BLaER1 treated with 17β-estradiol and CSF1 and Interleukin-3, amounts not matched to agents 10 nM and 100 nM (cell line): ENCODE measurements around the gene QTRT2.

Source experiments
- H3K27ac ChIP-seq, 11 experiments: shearing (Covaris generic); formaldehyde crosslinking; 2 replicates each; pipeline ENCODE4 v1.8.1; 2022
- H3K27me3 ChIP-seq, 11 experiments: shearing (Covaris generic); formaldehyde crosslinking; 2 replicates each; pipeline ENCODE4 v1.8.1; 2022
- H3K36me3 ChIP-seq, 11 experiments: shearing (Covaris generic); formaldehyde crosslinking; 2 replicates each; pipeline ENCODE4 v1.8.1; 2022
- H3K4me1 ChIP-seq, 10 experiments: shearing (Covaris generic); formaldehyde crosslinking; 2 replicates each; pipeline ENCODE4 v1.8.1; 2022
- H3K4me2 ChIP-seq, 11 experiments: shearing (Covaris generic); formaldehyde crosslinking; 2 replicates each; pipeline ENCODE4 v1.8.1; 2022
- H3K4me3 ChIP-seq, 10 experiments: shearing (Covaris generic); formaldehyde crosslinking; 2 replicates each; pipeline ENCODE4 v1.8.1; 2022
- H3K9ac ChIP-seq, 11 experiments: shearing (Covaris generic); formaldehyde crosslinking; 2 replicates each; pipeline ENCODE4 v1.8.1; 2022
- H3K9me3 ChIP-seq, 11 experiments: shearing (Covaris generic); formaldehyde crosslinking; replicated peaks in 1 of 11; 2 replicates each; pipeline ENCODE4 v1.8.1; 2022
- H4K20me1 ChIP-seq, 11 experiments: shearing (Covaris generic); formaldehyde crosslinking; 2 replicates each; pipeline ENCODE4 v1.8.1; 2022
- Cebpa-rat ChIP-seq, 11 experiments: shearing (Covaris generic); IDR thresholded peaks; 2 replicates each; pipeline ENCODE4 v1.8.1; 2022

Gene QTRT2

DNA sequence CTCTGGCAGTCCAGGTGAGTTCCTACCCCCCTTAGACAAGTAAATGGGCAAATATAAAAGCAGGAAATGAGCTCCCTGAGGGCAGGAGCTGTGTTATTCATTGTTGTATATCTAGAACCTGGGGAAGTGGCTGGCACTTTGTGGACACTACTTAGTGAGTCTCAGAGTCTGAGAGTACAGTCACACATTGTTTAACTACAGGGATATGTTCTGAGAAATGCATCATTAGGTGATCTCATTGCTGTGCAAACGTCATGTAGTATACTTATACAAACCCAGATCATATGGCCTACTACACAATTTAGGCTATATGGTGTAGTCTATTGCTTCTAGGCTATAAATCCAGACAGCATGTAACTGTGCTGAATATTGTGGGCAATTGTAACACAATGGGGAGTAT is 69.9 kb downstream of the QTRT2 start:
- no peak for TF ChIP-seq Cebpa-rat (IDR thresholded peaks at IDR 0.05)
- no peaks in the 10 kb centered on the region for H3K27me3 ChIP-seq
- no peak overlapping the region for H3K4me3 ChIP-seq
- no peak overlapping the region for H3K27ac ChIP-seq
- peaks cover 0 to 10% (median 0%) of the 10 kb centered on the region in 10 experiments; a peak in 2 of 20 replicates for H3K4me1 ChIP-seq
- no peaks in the 10 kb centered on the region for H3K9me3 ChIP-seq
- no peak overlapping the region for H3K4me2 ChIP-seq
- no peaks in the 10 kb centered on the region for H4K20me1 ChIP-seq
- no peak overlapping the region for H3K9ac ChIP-seq
- no peaks in the 10 kb centered on the region for H3K36me3 ChIP-seq

DNA sequence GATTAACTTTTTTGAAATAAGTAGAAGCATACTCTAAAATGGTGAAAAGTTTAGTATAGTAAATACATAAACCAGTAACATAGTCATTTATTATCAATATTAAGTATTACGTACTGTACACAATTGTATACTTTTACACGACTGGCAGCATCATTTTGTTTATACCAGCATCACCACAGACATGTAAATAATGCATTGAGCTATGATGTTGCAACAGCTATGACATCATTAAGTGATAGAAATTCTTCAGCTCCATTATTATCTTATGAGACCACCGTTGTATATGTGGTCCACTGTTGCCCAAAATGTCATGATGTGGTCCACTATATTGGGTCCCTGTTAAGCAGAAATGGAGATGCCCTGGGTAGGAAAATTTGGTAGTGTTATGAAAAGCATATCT is 71.0 kb downstream of the QTRT2 start:
- Histone ChIP-seq H3K27ac (no peak overlapping the region), H4K20me1 (no peaks in the 10 kb centered on the region), H3K4me3 (no peak overlapping the region), H3K9me3 (no peaks in the 10 kb centered on the region), H3K9ac (no peak overlapping the region), H3K27me3 (no peaks in the 10 kb centered on the region), H3K36me3 (no peaks in the 10 kb centered on the region), H3K4me2 (no peak overlapping the region), H3K4me1 (peaks cover 0 to 3% (median 0%) of the 10 kb centered on the region in 10 experiments; a peak in 1 of 20 replicates)
- no peak for TF ChIP-seq Cebpa-rat (IDR thresholded peaks at IDR 0.05)

DNA sequence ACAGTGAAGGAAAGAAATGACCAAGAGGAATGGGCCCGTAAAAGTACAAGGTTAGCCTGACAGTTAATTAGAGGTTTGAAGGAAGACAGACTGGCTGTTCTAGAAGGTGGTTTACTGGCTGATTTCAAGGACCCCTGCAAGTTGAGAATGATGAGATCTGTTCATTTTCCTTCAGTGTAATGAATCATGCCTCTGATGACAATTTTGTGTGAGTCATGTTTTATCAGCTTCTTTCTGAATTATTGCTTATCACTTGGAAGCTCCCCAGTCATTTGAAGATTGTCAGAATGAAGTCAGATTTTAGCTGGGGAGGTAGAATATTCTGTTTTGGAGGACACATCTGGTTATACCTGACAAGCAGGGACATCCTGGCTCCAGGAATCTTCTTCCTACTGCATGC is 71.7 kb downstream of the QTRT2 start:
- TF ChIP-seq Cebpa-rat (IDR thresholded peaks at IDR 0.05): no peak
- Histone ChIP-seq H3K36me3 (no peaks in the 10 kb centered on the region), H3K27ac (no peak overlapping the region), H3K4me1 (no peaks in the 10 kb centered on the region), H3K4me3 (no peak overlapping the region), H4K20me1 (no peaks in the 10 kb centered on the region), H3K4me2 (no peak overlapping the region), H3K27me3 (no peaks in the 10 kb centered on the region), H3K9ac (no peak overlapping the region), H3K9me3 (no peaks in the 10 kb centered on the region)

DNA sequence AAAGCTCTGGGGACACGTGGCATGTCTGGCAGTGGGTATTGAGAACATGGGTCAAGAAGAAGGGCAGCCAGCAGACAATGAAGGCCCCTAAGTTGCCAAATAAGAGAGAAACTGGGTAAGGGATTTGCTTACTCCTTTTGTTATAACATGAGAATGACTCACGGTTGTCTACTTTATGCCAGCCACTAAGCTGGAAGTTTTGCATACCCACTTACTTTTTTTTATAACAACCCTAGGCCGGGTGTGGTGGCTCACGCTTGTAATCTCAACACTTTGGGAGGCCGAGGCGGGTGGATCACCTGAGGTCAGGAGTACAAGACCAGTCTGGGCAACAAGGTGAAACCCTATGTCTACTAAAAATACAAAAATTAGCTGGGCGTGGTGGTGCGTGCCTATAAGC is 72.3 kb downstream of the QTRT2 start:
- Histone ChIP-seq H3K27me3 (no peaks in the 10 kb centered on the region), H3K9ac (no peak overlapping the region), H3K27ac (no peak overlapping the region), H3K36me3 (no peaks in the 10 kb centered on the region), H3K4me3 (no peak overlapping the region), H3K9me3 (no peaks in the 10 kb centered on the region), H3K4me1 (no peaks in the 10 kb centered on the region), H4K20me1 (no peaks in the 10 kb centered on the region), H3K4me2 (no peak overlapping the region)
- TF ChIP-seq Cebpa-rat (IDR thresholded peaks at IDR 0.05): no peak

DNA sequence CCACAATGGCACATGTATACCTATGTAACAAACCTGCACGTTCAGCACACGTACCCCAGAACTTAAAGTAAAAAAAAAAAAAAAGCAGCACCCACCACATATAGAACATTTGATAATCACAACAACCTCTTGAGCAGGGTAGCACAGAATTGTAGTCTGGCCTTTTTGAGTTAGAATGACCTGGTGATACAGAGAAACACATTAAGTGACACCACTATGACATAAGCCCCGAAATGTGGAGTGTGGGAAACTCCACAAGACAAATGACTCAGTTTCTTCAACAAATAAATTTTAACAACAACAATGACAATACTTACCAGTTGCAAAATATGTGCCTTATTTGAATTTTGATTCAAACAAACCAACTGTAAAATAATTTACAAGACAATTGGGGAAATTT is 76.0 kb downstream of the QTRT2 start:
- no peaks in the 10 kb centered on the region for H4K20me1 ChIP-seq
- no peak overlapping the region for H3K4me2 ChIP-seq
- no peak for TF ChIP-seq Cebpa-rat (IDR thresholded peaks at IDR 0.05)
- no peak overlapping the region for H3K27ac ChIP-seq
- no peak overlapping the region for H3K4me3 ChIP-seq
- no peak overlapping the region for H3K9ac ChIP-seq
- H3K36me3 ChIP-seq: no peaks in the 10 kb centered on the region
- H3K9me3 ChIP-seq: peaks cover 0 to 8% (median 4%) of the 10 kb centered on the region in 11 experiments; a peak in 5 of 22 replicates
- H3K4me1 ChIP-seq: no peaks in the 10 kb centered on the region
- H3K27me3 ChIP-seq: no peaks in the 10 kb centered on the region

DNA sequence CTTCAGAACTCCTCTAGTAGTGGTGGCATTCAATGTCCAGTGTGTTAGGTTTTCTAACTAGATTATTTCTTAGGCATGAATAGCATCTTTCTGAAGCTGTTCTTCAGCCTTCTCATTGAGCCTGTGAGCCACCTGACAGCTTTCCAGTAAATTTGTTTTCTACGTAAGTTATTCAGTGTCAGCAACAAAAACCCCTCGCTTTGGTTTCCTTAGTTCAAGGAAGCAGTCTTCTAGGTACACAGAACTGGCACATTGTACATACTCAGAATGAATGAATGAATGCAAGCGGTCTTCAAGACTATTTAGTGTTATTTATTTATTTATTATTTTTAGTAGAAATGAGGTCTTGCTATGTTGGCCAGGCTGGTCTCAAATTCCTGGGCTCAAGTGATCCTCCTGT is 77.4 kb downstream of the QTRT2 start:
- no peak overlapping the region for H3K27ac ChIP-seq

More for the DNA sequence above, 77.4 kb downstream of the QTRT2 start:
- Histone ChIP-seq H3K4me3 (no peak overlapping the region), H3K9me3 (peaks cover 0 to 17% (median 8%) of the 10 kb centered on the region in 11 experiments; a peak in 13 of 22 replicates), H4K20me1 (no peaks in the 10 kb centered on the region), H3K4me2 (no peak overlapping the region), H3K27me3 (no peaks in the 10 kb centered on the region), H3K4me1 (no peaks in the 10 kb centered on the region), H3K36me3 (no peaks in the 10 kb centered on the region), H3K9ac (no peak overlapping the region)
- TF ChIP-seq Cebpa-rat (IDR thresholded peaks at IDR 0.05): no peak
